ENCODE measurements around the gene FCHSD1.
"Not testable (repeated sequence)": the region's sequence is repeated elsewhere in the genome, so short reads cannot be mapped to it uniquely, and the experiment has no call there.

The FCHSD1 gene

DNA sequence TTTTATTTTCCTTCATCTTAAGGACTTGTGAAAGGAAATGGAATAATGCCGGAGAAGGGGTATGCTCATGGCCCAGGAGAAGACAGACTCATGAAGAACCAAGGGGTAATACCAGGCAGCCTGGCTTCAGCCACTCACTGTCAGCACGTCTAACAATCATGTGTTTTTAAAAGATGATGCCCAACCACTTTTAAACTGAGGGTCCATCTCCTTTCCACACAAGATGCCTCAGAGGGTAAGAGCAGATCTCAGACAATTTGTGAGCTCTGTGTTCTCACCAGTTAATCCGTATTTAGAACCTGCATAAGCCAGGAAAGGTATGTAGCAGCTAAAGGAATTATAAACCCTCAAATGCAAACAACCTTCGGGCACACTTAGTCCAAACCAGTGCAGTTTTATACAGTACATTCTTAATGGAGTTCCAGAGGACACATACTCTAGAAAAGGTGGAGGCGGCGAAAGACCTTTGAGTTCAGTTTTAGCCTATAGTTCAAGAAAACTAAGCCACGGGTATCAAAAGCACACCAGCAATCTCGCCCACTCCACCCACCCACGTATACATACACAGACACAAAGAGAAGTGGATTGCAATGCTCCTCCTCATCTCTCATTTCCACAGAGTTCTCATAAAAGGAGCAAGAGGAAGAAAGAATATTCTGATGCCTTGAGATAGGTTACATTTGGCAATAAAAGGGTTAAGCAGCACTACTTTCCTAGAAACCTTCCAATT is 35.1 kb downstream of the FCHSD1 start:
- DNase-seq, result no peak

DNA sequence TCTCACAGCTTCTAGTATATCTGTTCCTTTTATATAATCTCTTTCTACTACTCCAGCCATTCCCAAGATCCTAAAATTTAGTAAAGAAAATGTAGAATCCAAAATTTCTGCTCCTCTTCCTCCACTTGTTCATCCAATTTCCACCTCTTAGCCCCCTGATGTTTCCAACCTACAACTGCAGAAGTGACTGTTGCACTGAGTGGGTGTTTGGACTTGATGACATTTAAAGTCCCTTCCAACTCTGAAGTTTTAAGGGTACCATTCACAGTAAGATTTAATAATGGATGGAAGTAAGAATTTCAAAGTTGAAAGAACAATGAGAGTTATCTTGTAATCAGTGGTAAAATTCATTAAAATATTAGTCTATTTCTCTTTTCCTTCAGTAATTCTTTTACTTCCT is 37.9 kb downstream of the FCHSD1 start:
- DNase-seq, result no peak

DNA sequence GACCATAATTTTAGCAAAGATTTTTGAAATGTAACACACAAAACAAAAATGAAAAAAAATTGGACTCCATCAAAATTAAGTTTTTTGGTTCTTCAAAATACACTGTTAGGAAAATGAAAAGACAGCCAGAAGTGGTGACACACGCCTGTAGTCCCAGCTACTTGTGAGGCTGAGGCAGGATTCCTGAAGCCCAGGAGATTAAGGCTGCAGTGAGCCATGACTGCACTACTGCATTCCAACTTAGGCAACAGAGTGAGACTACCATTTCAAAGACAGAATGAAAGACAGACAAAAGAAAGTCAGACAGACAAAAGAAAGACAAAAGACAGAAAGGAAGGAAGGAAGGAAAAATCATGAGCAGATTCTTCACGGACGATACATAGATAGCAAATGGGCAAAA is 39.9 kb downstream of the FCHSD1 start:
- no peak for DNase-seq

DNA sequence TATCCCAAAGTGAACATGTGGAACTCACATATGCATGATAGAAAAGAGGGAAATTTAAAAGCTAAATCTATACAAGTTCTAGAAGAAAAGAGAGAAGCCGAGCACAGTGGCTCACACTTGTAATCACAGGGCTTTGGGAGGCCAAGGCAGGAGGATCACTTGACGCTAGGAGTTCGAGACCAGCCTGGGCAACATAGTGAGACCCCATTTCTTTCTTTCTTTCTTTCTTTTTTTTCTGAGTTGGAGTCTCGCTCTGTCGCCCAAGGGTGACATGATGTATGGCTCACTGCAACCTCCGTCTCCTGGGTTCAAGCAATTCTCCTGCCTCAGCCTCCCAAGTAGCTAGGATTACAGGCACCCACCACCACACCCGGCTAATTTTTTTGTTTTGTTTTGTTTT is 41.3 kb downstream of the FCHSD1 start:
- not testable (repeated sequence) for DNase-seq

DNA sequence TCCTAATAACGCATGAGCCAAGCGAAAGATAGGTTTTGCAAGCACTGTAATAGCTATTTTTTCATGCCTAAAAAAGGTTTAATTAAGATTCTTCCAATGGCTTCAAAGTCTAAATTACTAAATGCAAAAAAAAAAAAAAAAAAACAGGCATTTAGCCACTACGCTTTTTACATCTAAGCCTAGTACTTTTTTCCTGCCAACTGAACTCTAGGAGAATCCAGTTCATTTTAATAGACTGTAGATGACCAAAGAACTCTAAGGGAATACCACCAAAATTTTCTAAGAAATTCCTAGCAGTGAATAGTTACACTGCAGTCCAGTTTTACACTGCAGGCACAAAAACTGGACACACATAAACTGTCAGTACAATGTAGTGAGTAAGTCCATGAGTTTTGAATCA is 42.2 kb downstream of the FCHSD1 start:
- no peak for DNase-seq

DNA sequence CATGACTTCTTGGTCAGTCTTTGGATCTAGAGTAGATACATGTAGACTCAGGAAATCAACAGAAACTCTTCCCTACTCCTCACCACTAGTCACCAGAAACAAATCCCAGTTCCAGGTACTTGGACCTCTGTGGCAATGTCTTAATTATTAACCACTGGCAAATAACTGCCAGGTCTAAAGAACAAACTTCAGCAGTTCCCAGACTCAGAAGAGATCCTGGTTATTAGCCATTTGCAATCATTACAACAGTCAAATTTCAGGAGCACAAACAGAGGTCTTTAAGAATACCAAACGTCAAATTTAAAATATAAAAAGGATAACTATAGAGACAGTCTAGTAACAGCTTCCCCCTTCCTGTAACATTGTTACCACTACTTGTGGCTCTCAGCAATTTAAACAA is 42.7 kb downstream of the FCHSD1 start:
- no peak for DNase-seq

DNA sequence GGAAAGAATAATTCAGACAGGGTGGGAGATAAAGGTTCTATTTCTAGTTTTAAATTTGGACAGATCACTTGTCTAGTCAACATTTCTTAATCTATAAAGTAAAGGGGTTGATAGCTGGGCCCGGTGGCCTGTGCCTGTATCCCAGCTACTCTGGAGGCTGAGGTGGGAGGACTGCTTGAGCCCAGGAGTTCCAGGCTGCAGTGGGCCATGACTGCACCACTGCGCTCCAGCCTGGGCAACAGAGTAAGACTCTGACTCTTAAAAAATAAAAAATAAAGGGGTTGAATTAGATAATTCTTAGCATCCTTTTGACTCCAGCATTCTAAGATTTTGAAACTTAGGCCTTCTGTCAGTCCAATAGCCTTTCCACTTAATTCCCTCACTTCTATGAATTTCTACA is 43.2 kb downstream of the FCHSD1 start:
- no peak for DNase-seq

DNA sequence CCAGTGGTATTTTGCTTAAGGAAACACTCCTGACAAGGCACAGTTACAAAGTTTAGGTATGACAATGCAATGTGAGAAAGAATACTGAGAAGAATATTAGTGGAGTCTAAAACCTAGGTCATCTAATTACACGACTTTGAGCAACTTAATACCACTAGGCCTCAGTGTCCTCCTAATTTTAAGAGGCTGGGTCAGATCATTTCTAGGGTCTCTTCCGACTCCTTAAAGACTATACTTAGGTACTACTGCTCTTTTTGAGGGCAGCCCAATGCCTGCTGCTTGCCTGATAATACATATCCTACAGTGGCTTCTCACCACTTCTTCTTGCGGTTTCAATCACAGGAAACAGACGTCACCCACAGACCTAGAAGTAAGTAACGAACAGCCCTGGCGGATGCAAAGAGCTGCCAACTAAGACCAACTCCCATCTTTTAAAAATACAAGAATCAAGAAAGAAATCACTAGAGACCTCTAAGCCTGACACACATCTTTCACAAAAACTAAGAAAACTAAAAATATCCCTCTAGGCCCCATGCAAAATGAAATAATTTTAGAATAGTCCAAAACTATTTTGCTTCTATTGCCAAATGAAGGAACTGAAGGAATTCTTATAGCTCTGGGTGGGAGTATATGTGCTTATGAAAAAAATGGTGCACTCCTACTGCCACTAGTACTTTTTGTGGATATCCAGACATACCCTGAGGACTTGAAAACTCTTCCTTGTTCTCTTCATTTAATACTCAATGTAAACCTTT is 45.5 kb downstream of the FCHSD1 start:
- peak; percentile 53 for DNase-seq

DNA sequence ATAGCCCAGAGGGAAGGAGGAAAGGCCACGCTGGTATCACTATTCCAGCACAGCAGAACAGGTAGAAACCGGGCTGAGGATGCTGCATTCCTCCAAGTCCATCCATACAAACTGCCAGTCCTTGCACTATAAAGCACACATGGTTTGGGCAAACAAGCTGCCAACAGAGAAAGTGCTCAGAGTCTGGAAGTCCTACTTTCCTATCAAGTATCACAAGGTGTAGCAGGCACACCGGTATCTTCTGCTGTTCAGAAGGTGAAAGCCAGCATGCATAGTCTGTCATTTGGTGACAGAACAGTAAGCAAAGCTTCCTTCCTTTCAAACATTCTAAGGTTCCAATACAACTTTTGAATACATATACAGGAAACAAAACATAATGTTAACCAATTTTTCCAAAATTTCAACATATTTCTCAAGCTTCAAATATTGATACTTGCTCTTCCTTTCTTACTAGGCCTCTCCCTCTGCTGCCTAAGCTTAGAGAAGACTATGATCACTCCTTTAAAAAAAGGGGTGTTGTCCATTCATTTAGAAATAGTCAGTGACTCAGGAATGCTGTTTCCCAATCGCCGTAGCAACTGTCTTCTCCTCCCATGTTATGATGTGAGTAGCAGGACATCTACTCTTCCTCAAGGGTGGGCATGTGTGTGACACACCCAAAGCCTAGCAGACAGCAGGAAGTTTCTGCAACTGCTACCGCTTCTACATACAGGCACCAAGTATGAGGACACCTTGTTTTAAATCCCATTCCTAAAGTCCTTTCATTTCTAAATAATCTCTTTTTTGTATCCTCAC is 47.1 kb downstream of the FCHSD1 start:
- DNase-seq, result no peak

DNA sequence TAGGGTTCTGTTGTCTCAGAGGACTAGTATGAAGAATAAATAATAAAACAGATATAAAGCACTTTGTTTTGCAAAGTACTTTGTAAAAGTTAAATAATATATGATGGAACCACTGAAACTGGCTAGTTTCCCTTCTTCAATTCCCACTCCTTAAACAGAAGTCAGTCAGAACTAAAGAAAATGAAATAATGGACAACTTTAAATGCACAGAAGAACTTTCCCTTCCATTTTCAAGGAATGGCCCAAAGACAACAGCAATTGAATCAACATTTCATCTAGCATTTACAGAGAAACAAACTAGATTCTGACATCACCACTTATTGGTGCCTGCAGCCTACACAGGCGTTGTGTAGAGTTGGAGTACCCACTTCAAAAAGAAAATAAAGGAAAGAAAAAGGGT is 48.6 kb downstream of the FCHSD1 start:
- no peak for DNase-seq

DNA sequence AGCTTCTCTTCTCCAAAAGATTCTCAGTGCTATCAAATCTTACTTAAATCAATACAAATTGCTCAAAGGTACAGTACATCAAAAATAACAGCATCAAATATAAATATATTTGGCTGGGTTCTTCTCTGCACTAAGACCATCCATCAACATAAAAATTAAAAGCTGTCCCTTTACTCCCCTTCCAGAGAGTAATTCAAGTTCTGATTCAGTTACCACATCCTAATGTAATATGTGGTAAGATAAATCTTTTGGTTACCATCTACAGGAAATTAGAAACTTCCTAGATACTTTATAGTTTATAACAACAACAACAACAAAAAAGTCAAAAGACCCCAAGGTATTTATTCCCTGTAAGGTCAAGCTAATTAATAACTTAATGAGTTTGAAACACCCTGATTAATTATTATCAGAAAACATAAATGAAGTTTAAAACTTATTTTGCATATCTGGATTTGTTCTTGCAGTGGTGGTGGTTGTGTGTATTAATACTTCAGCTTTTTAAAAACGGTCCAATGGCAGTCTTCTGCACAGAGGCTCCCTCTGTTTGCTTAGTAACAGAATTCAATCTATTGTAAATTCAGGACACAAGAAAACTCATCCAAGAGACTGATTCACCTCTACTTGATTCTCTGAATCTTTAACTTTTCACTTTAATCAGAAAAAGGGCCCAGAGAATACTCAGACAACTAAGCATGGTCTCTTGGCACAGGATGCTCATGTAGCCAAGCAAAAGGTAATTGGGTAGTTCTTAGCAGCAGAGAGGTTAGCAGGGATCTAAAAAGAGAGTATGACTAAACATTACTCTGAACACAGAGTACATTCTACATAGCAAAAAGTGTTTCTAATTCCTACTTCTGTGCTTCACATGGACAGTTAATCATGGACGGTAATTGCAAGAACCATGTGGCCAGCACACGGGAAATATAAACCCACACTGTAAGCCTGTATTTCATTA is 52.5 kb downstream of the FCHSD1 start:
- DNase-seq, result no peak

DNA sequence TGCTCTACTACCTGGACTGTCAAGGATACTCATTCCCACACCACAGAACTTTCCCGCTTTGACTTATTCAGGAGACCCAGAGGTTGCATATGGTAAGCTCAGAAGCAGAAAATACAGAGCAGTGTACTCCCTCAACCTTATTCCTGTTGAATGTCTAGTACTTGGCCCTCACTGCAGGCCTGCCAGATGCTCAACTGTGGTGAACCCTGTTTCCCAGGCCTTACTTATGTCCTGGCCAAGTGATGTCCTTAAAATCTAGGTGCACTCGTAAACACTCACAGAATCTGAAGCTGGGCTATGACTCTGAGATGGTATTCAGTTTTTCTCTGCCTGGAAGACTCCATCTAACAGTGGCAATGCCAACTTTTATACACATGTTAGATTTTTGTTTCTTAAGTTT is 53.4 kb downstream of the FCHSD1 start:
- DNase-seq, result no peak

DNA sequence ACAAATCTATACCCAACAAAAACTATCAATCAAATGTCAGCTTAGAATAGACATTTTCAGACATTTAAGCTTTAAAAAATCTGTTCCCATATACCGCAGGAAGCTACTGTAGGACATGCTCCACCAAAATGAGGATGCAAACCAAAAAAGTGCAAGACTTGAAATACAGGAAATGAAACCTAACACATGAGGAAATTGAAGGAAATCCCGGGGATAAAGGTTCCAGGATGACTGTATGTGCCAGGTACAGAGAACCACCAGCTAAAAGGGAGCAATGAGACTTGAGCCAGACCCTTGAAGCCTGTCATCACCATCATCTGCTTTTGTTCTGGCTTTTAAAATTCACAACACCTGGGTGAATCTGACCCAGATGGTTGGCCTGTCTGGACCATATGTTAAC is 53.8 kb downstream of the FCHSD1 start:
- no peak for DNase-seq

DNA sequence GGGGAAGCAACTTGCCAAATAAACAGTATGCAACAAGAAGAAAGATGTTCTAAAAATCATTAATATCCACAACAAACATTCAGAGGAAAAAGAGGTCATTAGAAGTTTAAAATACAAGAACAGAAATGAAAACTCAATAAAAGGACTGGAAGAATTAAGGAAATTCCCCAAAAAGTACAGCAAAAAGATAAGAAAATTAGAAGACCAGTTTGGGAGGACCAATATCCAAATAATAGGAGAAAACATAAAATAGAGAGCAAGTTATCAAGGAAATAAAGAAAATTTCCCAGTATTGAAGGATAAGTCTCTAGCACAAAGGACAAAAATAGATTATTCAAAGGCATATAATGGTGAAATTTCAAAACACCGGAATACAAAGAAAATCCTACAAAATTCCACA is 54.4 kb downstream of the FCHSD1 start:
- no peak for DNase-seq

DNA sequence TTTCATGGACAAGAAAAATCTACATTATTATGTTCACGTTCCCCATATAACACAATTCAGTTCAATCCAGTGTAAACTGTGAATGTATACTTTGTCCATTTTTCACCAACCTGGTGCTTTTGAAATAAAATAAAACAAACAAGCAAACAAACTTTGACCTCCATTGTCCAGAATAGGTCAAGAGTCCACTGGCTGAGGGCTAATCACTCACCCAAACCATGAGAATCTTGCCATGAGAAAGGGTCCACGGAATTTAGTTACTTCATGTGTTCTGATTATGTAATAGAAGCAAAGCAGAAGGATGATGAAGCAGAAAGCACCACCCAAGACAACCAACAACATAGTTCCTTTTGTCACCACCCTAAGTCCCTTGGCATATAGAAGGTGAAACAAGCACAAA is 61.1 kb downstream of the FCHSD1 start:
- no peak for DNase-seq
